ENCODE data around the gene AKR7A2. TPM values are rescaled to one million over a fixed set of nuclear protein-coding genes. Genes with fewer than 3 reads are reported as not detected.

AKR7A2 gene
- total and polyA plus RNA-seq, 3 donors from 2014 or later = 73.0 to 141 (median 83.3) TPM

- H3K27ac ChIP-seq = no peak overlapping the region
- no peak overlapping the region for H3K4me3 ChIP-seq
- intact Hi-C loops (cut with DNase I; ENCODE audit: low total_unique reads) = no loop called here
- DNase-seq = no peak
- TF ChIP-seq CTCF (IDR thresholded peaks at IDR 0.05) (no peak), POLR2A (IDR thresholded peaks at IDR 0.05) (no peak)
- no peaks in the 10 kb centered on the region for H3K27me3 ChIP-seq
- H3K9me3 ChIP-seq = no peaks in the 10 kb centered on the region
- peaks cover 10% of the 10 kb centered on the region for H3K4me1 ChIP-seq
- 84 to 92% methylated on average over 3 of the region's 3 CpGs for WGBS, 2 donors
- H3K36me3 ChIP-seq (ENCODE audit: low read depth, missing control alignments) = no peaks in the 10 kb centered on the region
Observed at GRCh38 chr1:19319196-19319595, 7.3 kb upstream of the AKR7A2 start.

DNA sequence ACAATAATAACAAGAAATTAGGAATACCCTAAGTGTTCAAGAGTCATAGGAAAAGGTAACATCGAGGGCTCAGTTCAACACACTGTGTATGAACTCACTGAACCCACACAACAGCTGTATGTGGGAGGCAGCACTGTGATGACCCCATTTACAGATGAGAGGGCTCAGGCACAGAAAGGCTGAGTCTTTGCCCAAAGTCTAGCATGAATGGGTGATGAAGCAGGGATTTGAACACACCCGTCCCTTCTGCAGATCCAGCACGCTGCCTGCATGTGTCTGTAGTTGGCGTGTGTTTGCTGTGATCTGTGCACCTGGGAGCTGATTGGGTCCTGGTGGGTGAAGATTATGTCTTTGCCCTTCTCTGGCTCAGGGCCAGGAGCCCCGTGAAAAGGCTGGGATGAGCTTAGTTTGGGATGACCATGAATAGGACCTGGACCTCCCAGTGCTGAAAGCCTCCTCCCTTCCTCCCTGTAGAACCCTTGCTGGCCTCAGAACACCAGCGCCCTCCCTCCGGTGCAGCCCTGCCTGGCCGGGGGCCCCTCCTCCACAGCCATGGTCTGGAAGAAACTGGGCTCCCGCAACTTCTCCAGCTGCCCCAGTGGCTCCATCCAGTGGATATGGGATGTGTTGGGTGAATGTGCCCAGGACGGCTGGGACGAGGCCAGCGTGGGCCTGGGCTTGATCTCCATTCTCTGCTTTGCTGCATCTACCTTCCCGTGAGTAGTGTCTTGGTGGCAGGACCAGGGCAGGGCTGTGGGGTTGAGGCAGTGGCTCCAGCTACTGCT, 5.4 kb upstream of the AKR7A2 start:
- Histone ChIP-seq H3K4me3 (no peak overlapping the region), H3K4me1 (peaks cover 25% of the 10 kb centered on the region), H3K27me3 (no peaks in the 10 kb centered on the region), H3K9me3 (no peaks in the 10 kb centered on the region), H3K36me3 (ENCODE audit: low read depth, missing control alignments) (no peaks in the 10 kb centered on the region), H3K27ac (no peak overlapping the region)
- DNase-seq = peak; percentile 60
- TF ChIP-seq CTCF (IDR thresholded peaks at IDR 0.05) (no peak), POLR2A (IDR thresholded peaks at IDR 0.05) (no peak)
- intact Hi-C loops (cut with DNase I; ENCODE audit: low total_unique reads) = no loop called here
- WGBS, 2 donors = 66 to 74% methylated on average over 5 to 13 of the region's 13 CpGs

DNA sequence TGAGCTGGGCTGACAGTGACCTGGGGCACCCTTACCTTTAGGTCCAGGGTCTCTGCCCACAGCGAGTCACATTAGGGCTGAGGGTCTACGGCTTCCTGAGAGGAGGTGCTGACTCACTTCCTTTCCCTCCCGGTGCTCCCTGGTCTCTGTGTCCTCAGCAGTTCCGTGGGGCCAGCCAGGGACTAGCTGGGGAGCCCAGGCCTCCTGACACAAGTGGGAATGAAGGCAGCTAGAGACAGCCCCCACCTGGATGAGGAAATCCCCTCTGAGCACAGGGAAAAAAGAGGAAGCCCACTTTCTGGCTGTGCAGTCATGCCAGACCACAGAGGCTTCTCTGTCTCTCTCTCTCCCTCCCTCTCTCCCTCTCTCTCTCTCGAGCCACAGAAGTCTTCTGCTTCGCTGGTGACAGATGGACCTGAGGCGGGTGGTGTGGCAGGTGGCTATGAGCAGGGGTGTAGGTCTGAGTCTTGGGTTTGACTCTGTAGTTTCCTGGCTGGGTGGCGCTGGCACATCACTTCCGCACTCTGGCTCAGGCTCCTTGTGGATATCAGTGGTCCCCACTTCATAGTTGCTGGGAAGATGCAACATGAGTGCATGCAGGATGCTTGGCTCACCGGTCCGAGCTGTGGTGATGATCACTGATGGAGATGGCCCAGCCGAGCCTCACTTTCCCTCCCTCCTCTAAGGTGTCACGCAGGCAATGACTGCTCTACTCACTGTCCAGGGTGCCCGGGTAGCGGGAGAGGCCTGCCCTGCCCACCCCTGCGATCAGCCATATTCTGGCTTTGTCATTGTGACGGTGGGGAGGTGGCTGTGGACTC, 3.6 kb upstream of the AKR7A2 start:
- WGBS, 2 donors = 79 to 86% methylated on average over 10 to 17 of the region's 17 CpGs
- TF ChIP-seq POLR2A (IDR thresholded peaks at IDR 0.05) (no peak), CTCF (IDR thresholded peaks at IDR 0.05) (no peak)
- DNase-seq = no peak
- intact Hi-C loops (cut with DNase I; ENCODE audit: low total_unique reads) = no loop called here
- H3K27me3 ChIP-seq = no peaks in the 10 kb centered on the region
- peaks cover 29% of the 10 kb centered on the region for H3K4me1 ChIP-seq
- H3K4me3 ChIP-seq = no peak overlapping the region
- H3K27ac ChIP-seq = no peak overlapping the region
- H3K9me3 ChIP-seq = no peaks in the 10 kb centered on the region
- H3K36me3 ChIP-seq (ENCODE audit: low read depth, missing control alignments) = no peaks in the 10 kb centered on the region

- no peak for TF ChIP-seq POLR2A (IDR thresholded peaks at IDR 0.05)
- TF ChIP-seq CTCF (IDR thresholded peaks at IDR 0.05) = no peak
- H3K36me3 ChIP-seq (ENCODE audit: low read depth, missing control alignments) = no peaks in the 10 kb centered on the region
- peaks cover 30% of the 10 kb centered on the region for H3K4me1 ChIP-seq
- no peak overlapping the region for H3K4me3 ChIP-seq
- H3K9me3 ChIP-seq = no peaks in the 10 kb centered on the region
- 87 to 97% methylated on average over 6 to 10 of the region's 10 CpGs for WGBS, 2 donors
- H3K27ac ChIP-seq = no peak overlapping the region
- H3K27me3 ChIP-seq = no peaks in the 10 kb centered on the region
- no peak for DNase-seq
- intact Hi-C loops (cut with DNase I; ENCODE audit: low total_unique reads) = no loop called here
Observed at GRCh38 chr1:19313961-19314882, 2.3 kb upstream of the AKR7A2 start.

All from testis (tissue), 3 donors.